Brain microvascular endothelial cell (primary cell): ENCODE data around the gene SLC19A3.

Experiments used
- DNase-seq: peaks from one replicate; pipeline ENCODE4 v3.0.0-alpha.2; 2020
- H3K27ac ChIP-seq: fragments of 250-450 bp; sonication (Bioruptor Pico); 2 replicates; pipeline ENCODE4 v1.5.1; 2020; ENCODE audit warnings: mild to moderate bottlenecking, moderate library complexity
- H3K27me3 ChIP-seq: fragments of 250-450 bp; sonication (Bioruptor Pico); replicated peaks from 2 replicates; pipeline ENCODE4 v1.5.1; 2020; ENCODE audit warnings: mild to moderate bottlenecking
- H3K36me3 ChIP-seq: fragments of 250-450 bp; sonication (Bioruptor Pico); replicated peaks from 2 replicates; pipeline ENCODE4 v1.5.1; 2020; ENCODE audit warnings: mild to moderate bottlenecking
- H3K4me3 ChIP-seq: 2 replicates; pipeline ENCODE4 v1.5.1; 2011; ENCODE audit warnings: low read depth, mild to moderate bottlenecking, control low read depth, low read length, moderate library complexity
- CTCF ChIP-seq: IDR thresholded peaks from 2 replicates; pipeline ENCODE4 v1.5.1; 2011; ENCODE audit warnings: low read depth, mild to moderate bottlenecking, moderate library complexity, low read length, control low read depth, inconsistent platforms; ENCODE audit errors: missing control alignments
- in situ Hi-C: cut with HindIII; loops from 2 replicates; pipeline ENCODE4 v1.10.0; 2017; ENCODE audit warnings: low sequenced_read_pairs, low pct_ligation_motif_present

The SLC19A3 gene

GRCh38 chr2:227720680-227721079 is 2.9 kb upstream of the SLC19A3 start:
- H3K36me3 ChIP-seq = no peaks in the 10 kb centered on the region
- in situ Hi-C loops = no loop called here
- DNase-seq = no peak
- no peak overlapping the region for H3K27ac ChIP-seq
- TF ChIP-seq CTCF = no peak
- no peaks in the 10 kb centered on the region for H3K27me3 ChIP-seq
- no peak overlapping the region for H3K4me3 ChIP-seq

- H3K27ac ChIP-seq = no peak overlapping the region
- H3K4me3 ChIP-seq = no peak overlapping the region
- H3K27me3 ChIP-seq = no peaks in the 10 kb centered on the region
- no peaks in the 10 kb centered on the region for H3K36me3 ChIP-seq
- in situ Hi-C loops = no loop called here
- no peak for TF ChIP-seq CTCF
- no peak for DNase-seq
Measured at GRCh38 chr2:227719641-227720040, 1.8 kb upstream of the SLC19A3 start.

- in situ Hi-C loops = no loop called here
- no peak overlapping the region for H3K4me3 ChIP-seq
- TF ChIP-seq CTCF = no peak
- H3K36me3 ChIP-seq = no peaks in the 10 kb centered on the region
- no peak for DNase-seq
- no peak overlapping the region for H3K27ac ChIP-seq
- no peaks in the 10 kb centered on the region for H3K27me3 ChIP-seq
Measured at GRCh38 chr2:227716501-227716900, 1.3 kb downstream of the SLC19A3 start.

- H3K27ac ChIP-seq = no peak overlapping the region
- DNase-seq = no peak
- in situ Hi-C loops = no loop called here
- no peak overlapping the region for H3K4me3 ChIP-seq
- no peaks in the 10 kb centered on the region for H3K27me3 ChIP-seq
- H3K36me3 ChIP-seq = no peaks in the 10 kb centered on the region
- TF ChIP-seq CTCF = no peak
Measured at GRCh38 chr2:227713291-227713690, 4.5 kb downstream of the SLC19A3 start.

- in situ Hi-C loops = no loop called here
- H3K4me3 ChIP-seq = no peak overlapping the region
Measured at GRCh38 chr2:227710986-227711385, 6.8 kb downstream of the SLC19A3 start.

More at GRCh38 chr2:227710986-227711385, 6.8 kb downstream of the SLC19A3 start:
- no peak for DNase-seq
- Histone ChIP-seq H3K27ac (no peak overlapping the region), H3K27me3 (no peaks in the 10 kb centered on the region), H3K36me3 (no peaks in the 10 kb centered on the region)
- TF ChIP-seq CTCF = no peak
